ENCODE results near the gene TRIO. TPM values are rescaled to one million over a fixed set of nuclear protein-coding genes. Genes with fewer than 3 reads are reported as not detected.

Gene TRIO
- total RNA-seq, 1 donor from 2014 or later: 223 TPM

- ChIA-PET CTCF (interaction anchor here (0.6 to 6.1 kb wide), 3 partner anchors 59 to 416 kb away, joined by 3 to 70 read pairs (median 5); no protein-coding TSS in a partner anchor), POLR2A (interaction anchor here (1.0 kb wide), 1 partner anchor 18 kb away, joined by 3 read pairs; no protein-coding TSS in a partner anchor)
- Mint-ChIP-seq H3K4me3 (no peak overlapping the region), H3K4me1 (peaks cover 72% of the 10 kb centered on the region), H3K27me3 (no peaks in the 10 kb centered on the region), H3K9me3 (no peaks in the 10 kb centered on the region), H3K36me3 (ENCODE audit: low read depth) (peaks cover 13% of the 10 kb centered on the region), H3K27ac (no peak overlapping the region)
- DNase-seq (no peak), ATAC-seq (ENCODE audit: low read depth) (no peak)
- intact Hi-C loops (cut with micrococcal nuclease): loop anchor here (10.0 kb wide), 1 partner anchor 397 kb away; the partner anchor contains the start of gene OTULIN
- no peak for TF ChIP-seq CTCF (IDR thresholded peaks at IDR 0.05)
Measured at GRCh38 chr5:14267166-14267838, 124.2 kb downstream of the TRIO start.

GRCh38 chr5:14267991-14268708 is 125.0 kb downstream of the TRIO start:
- no peak overlapping the region for H3K27ac Mint-ChIP-seq
- H3K4me3 Mint-ChIP-seq: no peak overlapping the region
- peaks cover 15% of the 10 kb centered on the region for H3K36me3 Mint-ChIP-seq (ENCODE audit: low read depth)
- DNase-seq: no peak
- H3K27me3 Mint-ChIP-seq: no peaks in the 10 kb centered on the region
- no peak for TF ChIP-seq CTCF (IDR thresholded peaks at IDR 0.05)
- no peak for ATAC-seq (ENCODE audit: low read depth)
- CTCF ChIA-PET: interaction anchor here (3.3 to 6.1 kb wide), 2 partner anchors 8 to 159 kb away, joined by 21 to 70 read pairs; no protein-coding TSS in a partner anchor
- H3K9me3 Mint-ChIP-seq: no peaks in the 10 kb centered on the region
- intact Hi-C loops (cut with micrococcal nuclease): loop anchor here (10.0 kb wide), 1 partner anchor 397 kb away; the partner anchor contains the start of gene OTULIN
- POLR2A ChIA-PET: interaction anchor here (1.0 kb wide), 1 partner anchor 18 kb away, joined by 3 read pairs; no protein-coding TSS in a partner anchor
- H3K4me1 Mint-ChIP-seq: peaks cover 65% of the 10 kb centered on the region

- H3K36me3 Mint-ChIP-seq (ENCODE audit: low read depth): peaks cover 15% of the 10 kb centered on the region
- H3K9me3 Mint-ChIP-seq: no peaks in the 10 kb centered on the region
- intact Hi-C loops (cut with micrococcal nuclease): loop anchor here (10.0 kb wide), 1 partner anchor 396 kb away; the partner anchor contains the start of gene OTULIN
- H3K4me3 Mint-ChIP-seq: no peak overlapping the region
- no peak for ATAC-seq (ENCODE audit: low read depth)
- ChIA-PET POLR2A (interaction anchor here (1.5 kb wide), 1 partner anchor 123 kb away, joined by 4 read pairs; no protein-coding TSS in a partner anchor), CTCF (interaction anchor here (3.3 to 6.1 kb wide), 2 partner anchors 9 to 160 kb away, joined by 21 to 70 read pairs; no protein-coding TSS in a partner anchor)
- no peak for DNase-seq
- TF ChIP-seq CTCF (IDR thresholded peaks at IDR 0.05): no peak
- no peak overlapping the region for H3K27ac Mint-ChIP-seq
- no peaks in the 10 kb centered on the region for H3K27me3 Mint-ChIP-seq
- peaks cover 59% of the 10 kb centered on the region for H3K4me1 Mint-ChIP-seq
Measured at GRCh38 chr5:14268738-14269137, 125.6 kb downstream of the TRIO start.

- ChIA-PET CTCF (interaction anchor here (0.9 to 6.1 kb wide), 17 partner anchors 9 to 255 kb away, joined by 3 to 70 read pairs (median 5); partner anchors contain the start of gene TRIO), POLR2A (interaction anchor here (1.5 to 1.8 kb wide), 2 partner anchors 124 to 127 kb away, joined by 4 to 8 read pairs; partner anchors contain the start of gene TRIO)
- intact Hi-C loops (cut with micrococcal nuclease): loop anchor here (10.0 kb wide), 1 partner anchor 395 kb away; the partner anchor contains the start of gene OTULIN
- Mint-ChIP-seq H3K36me3 (ENCODE audit: low read depth) (peaks cover 15% of the 10 kb centered on the region), H3K27me3 (no peaks in the 10 kb centered on the region), H3K9me3 (no peaks in the 10 kb centered on the region), H3K27ac (no peak overlapping the region), H3K4me1 (peaks cover 60% of the 10 kb centered on the region), H3K4me3 (no peak overlapping the region)
- ATAC-seq (ENCODE audit: low read depth): no peak
- DNase-seq: no peak
- TF ChIP-seq CTCF (IDR thresholded peaks at IDR 0.05): no peak
Measured at GRCh38 chr5:14269395-14269794, 126.3 kb downstream of the TRIO start.
